Measurements from ENCODE around the gene C2orf76. TPM values are rescaled to one million over a fixed set of nuclear protein-coding genes. Genes with fewer than 3 reads are reported as not detected.

C2orf76 gene
- total and polyA plus RNA-seq, 2 experiments from 2014 or later = 5.8 to 21.6 TPM

DNA sequence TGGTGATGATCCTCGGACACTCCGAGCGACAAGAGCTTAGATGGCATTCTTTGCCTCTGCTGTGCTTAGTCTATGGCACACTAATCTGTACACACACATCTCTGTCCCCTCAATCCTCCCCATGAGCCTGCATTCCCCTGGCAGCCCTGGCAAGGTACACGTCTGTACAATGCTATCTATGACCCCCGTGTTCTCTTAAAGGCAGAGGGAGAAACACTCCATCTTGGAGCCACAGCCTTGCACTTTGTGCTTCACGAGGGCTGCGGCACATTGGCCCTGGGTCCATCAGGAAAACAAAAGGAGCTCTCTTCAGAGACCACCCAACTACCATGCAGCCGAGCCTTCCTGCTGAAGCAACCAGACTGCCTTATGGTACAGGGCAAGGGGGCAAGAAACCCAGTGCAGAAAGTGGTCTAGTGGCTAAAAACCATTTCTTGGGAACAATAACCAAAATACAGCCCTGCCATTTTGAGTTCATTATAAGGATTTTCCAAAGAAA, 100.5 kb downstream of the C2orf76 start:
- Histone ChIP-seq H3K79me2 (replicated peaks; ENCODE audit: insufficient read depth) (no peaks in the 10 kb centered on the region), H2AFZ (no peak overlapping the region), H4K20me1 (replicated peaks; ENCODE audit: insufficient read depth) (no peaks in the 10 kb centered on the region; the same call in 1 of the 2 replicates), H3K4me1 (ENCODE audit: insufficient read depth) (no peaks in the 10 kb centered on the region), H3K4me2 (no peak overlapping the region), H3F3A (replicated peaks; ENCODE audit: low read depth) (no peaks in the 10 kb centered on the region), H3K4me3 (no peak overlapping the region), H3K27me3 (ENCODE audit: insufficient read depth) (no peaks in the 10 kb centered on the region), H3K36me3 (ENCODE audit: insufficient read depth) (no peaks in the 10 kb centered on the region; the same call in 1 of the 2 replicates), H3K27ac (ENCODE audit: low read depth) (no peak overlapping the region), H3K9me2 (ENCODE audit: insufficient read depth) (no peaks in the 10 kb centered on the region)
- no peak overlapping the region for H3K4me3 Mint-ChIP-seq
- peaks cover 22% of the 10 kb centered on the region for H3K4me1 Mint-ChIP-seq
- DNase-seq (ENCODE audit: low spot score) (no peak), ATAC-seq (no peak)
- H3K36me3 Mint-ChIP-seq (ENCODE audit: low read depth) = peaks cover 15% of the 10 kb centered on the region
- H3K27me3 Mint-ChIP-seq (ENCODE audit: insufficient read depth, low read depth, poor library complexity) = peaks cover 3% of the 10 kb centered on the region
- TF ChIP-seq EZH2 (IDR thresholded peaks at IDR 0.05; ENCODE audit: low read depth, unreplicated experiment) = no peak
- TF ChIP-seq JUNB (IDR thresholded peaks at IDR 0.05; ENCODE audit: unreplicated experiment) = no peak
- TF ChIP-seq, protein P1, sequence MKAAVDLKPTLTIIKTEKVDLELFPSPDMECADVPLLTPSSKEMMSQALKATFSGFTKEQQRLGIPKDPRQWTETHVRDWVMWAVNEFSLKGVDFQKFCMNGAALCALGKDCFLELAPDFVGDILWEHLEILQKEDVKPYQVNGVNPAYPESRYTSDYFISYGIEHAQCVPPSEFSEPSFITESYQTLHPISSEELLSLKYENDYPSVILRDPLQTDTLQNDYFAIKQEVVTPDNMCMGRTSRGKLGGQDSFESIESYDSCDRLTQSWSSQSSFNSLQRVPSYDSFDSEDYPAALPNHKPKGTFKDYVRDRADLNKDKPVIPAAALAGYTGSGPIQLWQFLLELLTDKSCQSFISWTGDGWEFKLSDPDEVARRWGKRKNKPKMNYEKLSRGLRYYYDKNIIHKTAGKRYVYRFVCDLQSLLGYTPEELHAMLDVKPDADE (IDR thresholded peaks at IDR 0.05) = no peak
- no peak for TF ChIP-seq ZNF114 (CRISPR knock-in tag; IDR thresholded peaks at IDR 0.05)
- TF ChIP-seq, protein P2, sequence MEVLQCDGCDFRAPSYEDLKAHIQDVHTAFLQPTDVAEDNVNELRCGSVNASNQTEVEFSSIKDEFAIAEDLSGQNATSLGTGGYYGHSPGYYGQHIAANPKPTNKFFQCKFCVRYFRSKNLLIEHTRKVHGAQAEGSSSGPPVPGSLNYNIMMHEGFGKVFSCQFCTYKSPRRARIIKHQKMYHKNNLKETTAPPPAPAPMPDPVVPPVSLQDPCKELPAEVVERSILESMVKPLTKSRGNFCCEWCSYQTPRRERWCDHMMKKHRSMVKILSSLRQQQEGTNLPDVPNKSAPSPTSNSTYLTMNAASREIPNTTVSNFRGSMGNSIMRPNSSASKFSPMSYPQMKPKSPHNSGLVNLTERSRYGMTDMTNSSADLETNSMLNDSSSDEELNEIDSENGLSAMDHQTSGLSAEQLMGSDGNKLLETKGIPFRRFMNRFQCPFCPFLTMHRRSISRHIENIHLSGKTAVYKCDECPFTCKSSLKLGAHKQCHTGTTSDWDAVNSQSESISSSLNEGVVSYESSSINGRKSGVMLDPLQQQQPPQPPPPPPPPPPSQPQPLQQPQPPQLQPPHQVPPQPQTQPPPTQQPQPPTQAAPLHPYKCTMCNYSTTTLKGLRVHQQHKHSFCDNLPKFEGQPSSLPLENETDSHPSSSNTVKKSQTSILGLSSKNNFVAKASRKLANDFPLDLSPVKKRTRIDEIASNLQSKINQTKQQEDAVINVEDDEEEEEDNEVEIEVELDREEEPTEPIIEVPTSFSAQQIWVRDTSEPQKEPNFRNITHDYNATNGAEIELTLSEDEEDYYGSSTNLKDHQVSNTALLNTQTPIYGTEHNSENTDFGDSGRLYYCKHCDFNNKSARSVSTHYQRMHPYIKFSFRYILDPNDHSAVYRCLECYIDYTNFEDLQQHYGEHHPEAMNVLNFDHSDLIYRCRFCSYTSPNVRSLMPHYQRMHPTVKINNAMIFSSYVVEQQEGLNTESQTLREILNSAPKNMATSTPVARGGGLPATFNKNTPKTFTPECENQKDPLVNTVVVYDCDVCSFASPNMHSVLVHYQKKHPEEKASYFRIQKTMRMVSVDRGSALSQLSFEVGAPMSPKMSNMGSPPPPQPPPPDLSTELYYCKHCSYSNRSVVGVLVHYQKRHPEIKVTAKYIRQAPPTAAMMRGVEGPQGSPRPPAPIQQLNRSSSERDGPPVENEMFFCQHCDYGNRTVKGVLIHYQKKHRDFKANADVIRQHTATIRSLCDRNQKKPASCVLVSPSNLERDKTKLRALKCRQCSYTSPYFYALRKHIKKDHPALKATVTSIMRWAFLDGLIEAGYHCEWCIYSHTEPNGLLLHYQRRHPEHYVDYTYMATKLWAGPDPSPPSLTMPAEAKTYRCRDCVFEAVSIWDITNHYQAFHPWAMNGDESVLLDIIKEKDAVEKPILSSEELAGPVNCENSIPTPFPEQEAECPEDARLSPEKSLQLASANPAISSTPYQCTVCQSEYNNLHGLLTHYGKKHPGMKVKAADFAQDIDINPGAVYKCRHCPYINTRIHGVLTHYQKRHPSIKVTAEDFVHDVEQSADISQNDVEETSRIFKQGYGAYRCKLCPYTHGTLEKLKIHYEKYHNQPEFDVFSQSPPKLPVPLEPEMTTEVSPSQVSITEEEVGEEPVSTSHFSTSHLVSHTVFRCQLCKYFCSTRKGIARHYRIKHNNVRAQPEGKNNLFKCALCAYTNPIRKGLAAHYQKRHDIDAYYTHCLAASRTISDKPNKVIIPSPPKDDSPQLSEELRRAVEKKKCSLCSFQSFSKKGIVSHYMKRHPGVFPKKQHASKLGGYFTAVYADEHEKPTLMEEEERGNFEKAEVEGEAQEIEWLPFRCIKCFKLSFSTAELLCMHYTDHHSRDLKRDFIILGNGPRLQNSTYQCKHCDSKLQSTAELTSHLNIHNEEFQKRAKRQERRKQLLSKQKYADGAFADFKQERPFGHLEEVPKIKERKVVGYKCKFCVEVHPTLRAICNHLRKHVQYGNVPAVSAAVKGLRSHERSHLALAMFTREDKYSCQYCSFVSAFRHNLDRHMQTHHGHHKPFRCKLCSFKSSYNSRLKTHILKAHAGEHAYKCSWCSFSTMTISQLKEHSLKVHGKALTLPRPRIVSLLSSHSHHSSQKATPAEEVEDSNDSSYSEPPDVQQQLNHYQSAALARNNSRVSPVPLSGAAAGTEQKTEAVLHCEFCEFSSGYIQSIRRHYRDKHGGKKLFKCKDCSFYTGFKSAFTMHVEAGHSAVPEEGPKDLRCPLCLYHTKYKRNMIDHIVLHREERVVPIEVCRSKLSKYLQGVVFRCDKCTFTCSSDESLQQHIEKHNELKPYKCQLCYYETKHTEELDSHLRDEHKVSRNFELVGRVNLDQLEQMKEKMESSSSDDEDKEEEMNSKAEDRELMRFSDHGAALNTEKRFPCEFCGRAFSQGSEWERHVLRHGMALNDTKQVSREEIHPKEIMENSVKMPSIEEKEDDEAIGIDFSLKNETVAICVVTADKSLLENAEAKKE (CRISPR knock-in tag; IDR thresholded peaks at IDR 0.05) = no peak
- TF ChIP-seq STAT1 (IDR thresholded peaks at IDR 0.05; ENCODE audit: unreplicated experiment) = no peak
- no peak for TF ChIP-seq ZNF331 (CRISPR knock-in tag; IDR thresholded peaks at IDR 0.05; ENCODE audit: low read depth)
- TF ChIP-seq CREB1 (CRISPR knock-in tag; IDR thresholded peaks at IDR 0.05; ENCODE audit: low read depth) = no peak
- TF ChIP-seq, protein P3, sequence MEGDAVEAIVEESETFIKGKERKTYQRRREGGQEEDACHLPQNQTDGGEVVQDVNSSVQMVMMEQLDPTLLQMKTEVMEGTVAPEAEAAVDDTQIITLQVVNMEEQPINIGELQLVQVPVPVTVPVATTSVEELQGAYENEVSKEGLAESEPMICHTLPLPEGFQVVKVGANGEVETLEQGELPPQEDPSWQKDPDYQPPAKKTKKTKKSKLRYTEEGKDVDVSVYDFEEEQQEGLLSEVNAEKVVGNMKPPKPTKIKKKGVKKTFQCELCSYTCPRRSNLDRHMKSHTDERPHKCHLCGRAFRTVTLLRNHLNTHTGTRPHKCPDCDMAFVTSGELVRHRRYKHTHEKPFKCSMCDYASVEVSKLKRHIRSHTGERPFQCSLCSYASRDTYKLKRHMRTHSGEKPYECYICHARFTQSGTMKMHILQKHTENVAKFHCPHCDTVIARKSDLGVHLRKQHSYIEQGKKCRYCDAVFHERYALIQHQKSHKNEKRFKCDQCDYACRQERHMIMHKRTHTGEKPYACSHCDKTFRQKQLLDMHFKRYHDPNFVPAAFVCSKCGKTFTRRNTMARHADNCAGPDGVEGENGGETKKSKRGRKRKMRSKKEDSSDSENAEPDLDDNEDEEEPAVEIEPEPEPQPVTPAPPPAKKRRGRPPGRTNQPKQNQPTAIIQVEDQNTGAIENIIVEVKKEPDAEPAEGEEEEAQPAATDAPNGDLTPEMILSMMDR (conservative IDR thresholded peaks at IDR 0.05; ENCODE audit: low read depth in 2 of 2) = no peak
- no peak for TF ChIP-seq NANOG (IDR thresholded peaks at IDR 0.05; ENCODE audit: borderline replicate concordance)
- no peak for TF ChIP-seq POLR2AphosphoS5 (IDR thresholded peaks at IDR 0.05; ENCODE audit: low read depth)
- TF ChIP-seq, protein P4, sequence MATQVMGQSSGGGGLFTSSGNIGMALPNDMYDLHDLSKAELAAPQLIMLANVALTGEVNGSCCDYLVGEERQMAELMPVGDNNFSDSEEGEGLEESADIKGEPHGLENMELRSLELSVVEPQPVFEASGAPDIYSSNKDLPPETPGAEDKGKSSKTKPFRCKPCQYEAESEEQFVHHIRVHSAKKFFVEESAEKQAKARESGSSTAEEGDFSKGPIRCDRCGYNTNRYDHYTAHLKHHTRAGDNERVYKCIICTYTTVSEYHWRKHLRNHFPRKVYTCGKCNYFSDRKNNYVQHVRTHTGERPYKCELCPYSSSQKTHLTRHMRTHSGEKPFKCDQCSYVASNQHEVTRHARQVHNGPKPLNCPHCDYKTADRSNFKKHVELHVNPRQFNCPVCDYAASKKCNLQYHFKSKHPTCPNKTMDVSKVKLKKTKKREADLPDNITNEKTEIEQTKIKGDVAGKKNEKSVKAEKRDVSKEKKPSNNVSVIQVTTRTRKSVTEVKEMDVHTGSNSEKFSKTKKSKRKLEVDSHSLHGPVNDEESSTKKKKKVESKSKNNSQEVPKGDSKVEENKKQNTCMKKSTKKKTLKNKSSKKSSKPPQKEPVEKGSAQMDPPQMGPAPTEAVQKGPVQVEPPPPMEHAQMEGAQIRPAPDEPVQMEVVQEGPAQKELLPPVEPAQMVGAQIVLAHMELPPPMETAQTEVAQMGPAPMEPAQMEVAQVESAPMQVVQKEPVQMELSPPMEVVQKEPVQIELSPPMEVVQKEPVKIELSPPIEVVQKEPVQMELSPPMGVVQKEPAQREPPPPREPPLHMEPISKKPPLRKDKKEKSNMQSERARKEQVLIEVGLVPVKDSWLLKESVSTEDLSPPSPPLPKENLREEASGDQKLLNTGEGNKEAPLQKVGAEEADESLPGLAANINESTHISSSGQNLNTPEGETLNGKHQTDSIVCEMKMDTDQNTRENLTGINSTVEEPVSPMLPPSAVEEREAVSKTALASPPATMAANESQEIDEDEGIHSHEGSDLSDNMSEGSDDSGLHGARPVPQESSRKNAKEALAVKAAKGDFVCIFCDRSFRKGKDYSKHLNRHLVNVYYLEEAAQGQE (IDR thresholded peaks at IDR 0.05; ENCODE audit: unreplicated experiment) = no peak
- TF ChIP-seq EZH2phosphoT487 (IDR thresholded peaks at IDR 0.05; ENCODE audit: unreplicated experiment) = no peak
- no peak overlapping the region for H3K27ac Mint-ChIP-seq
- no peaks in the 10 kb centered on the region for H3K9me3 Mint-ChIP-seq

Data from GM23338 (cell line).